ENCODE measurements around the gene KAZN.
A peak's percentile ranks its signal among the peaks of the same experiment; 100 is the strongest.
"Not testable (repeated sequence)": the region's sequence is repeated elsewhere in the genome, so short reads cannot be mapped to it uniquely, and the experiment has no call there.

Gene KAZN

GRCh38 chr1:15135604-15136003, 537.1 kb downstream of the KAZN start:
- DNase-seq; in situ Hi-C loops (cut with HindIII; ENCODE audit: low pct_ligation_motif_present, low pct_unique_long_range_greater_than_20kb, low sequenced_read_pairs): not testable (repeated sequence)

DNA sequence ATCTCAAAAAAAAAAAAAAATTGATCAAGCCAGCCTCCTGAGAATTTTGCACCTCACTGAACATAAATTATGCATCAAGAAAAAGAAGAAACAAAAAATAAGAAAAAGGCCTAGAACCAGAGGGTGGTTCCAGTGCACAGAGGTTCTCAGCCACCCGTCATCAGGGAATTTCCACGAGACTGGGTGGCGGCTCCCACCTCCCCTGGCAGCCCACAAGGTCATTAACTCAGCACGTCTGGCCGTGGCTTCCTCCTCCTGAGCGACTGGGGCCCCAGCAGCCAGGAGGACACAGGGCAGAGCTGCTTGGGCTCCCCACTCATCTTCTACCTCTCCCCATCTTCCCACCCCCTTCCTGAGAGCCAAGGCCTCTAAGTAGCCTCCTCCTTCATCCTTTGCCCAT, 539.3 kb downstream of the KAZN start:
- in situ Hi-C loops (cut with HindIII; ENCODE audit: low pct_ligation_motif_present, low pct_unique_long_range_greater_than_20kb, low sequenced_read_pairs), result no loop called here
- no peak for DNase-seq

- no peak for DNase-seq
- in situ Hi-C loops (cut with HindIII; ENCODE audit: low pct_ligation_motif_present, low pct_unique_long_range_greater_than_20kb, low sequenced_read_pairs), result no loop called here
Measured at GRCh38 chr1:15139654-15140350, 541.3 kb downstream of the KAZN start.

DNA sequence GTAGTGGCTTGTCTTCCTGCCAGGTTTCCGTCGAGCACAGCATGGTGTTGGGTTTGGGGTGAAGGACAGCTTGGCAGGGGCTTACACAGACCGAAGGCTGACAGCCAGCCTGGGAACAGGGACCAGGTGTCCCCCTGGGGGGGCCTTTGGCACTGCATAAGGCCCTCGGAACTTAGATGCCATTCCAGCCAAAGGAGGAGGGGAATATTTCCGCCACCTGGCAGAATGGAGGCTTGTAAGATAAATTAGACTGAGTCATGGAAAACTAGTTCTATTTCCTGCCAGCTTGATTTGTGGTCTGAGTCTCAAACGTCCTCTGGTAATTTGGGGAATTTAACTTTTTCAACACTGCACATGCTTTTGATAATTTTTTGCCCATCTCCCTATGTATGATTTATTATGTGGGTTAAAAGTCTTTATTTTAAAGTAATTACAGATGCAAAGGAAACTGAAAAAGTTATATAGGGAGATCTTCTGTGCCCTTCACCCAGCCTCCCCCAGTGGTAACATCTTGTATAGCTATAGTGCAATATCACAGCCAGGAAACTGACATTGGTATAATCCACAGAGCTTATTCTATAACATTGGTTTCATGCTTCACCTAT, 543.6 kb downstream of the KAZN start:
- no peak for DNase-seq
- in situ Hi-C loops (cut with HindIII; ENCODE audit: low pct_ligation_motif_present, low pct_unique_long_range_greater_than_20kb, low sequenced_read_pairs), result no loop called here

GRCh38 chr1:15145327-15145726, 546.8 kb downstream of the KAZN start:
- DNase-seq, result no peak
- in situ Hi-C loops (cut with HindIII; ENCODE audit: low pct_ligation_motif_present, low pct_unique_long_range_greater_than_20kb, low sequenced_read_pairs), result no loop called here

- in situ Hi-C loops (cut with HindIII; ENCODE audit: low pct_ligation_motif_present, low pct_unique_long_range_greater_than_20kb, low sequenced_read_pairs), result no loop called here
- DNase-seq, result no peak
Measured at GRCh38 chr1:15146142-15146680, 547.7 kb downstream of the KAZN start.

DNA sequence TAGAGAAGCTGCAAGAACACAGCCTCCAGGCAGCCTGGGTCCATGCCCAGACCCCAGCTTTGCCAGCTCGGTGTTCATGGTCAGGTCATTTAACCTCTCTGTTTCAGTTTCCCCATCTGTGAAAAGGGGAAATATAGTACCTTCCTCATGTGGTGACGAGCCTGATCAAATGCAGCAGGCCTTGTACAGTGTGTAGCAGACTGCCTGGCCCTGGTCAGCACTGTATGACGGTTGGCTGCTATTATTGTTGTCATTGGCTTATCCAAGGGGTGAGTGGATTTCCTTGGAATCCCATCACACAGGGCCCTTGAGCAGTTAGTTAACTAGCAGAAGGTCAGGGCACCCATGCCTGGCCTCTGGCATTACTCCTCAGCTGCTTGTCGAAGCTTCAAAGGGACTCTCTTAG, 548.5 kb downstream of the KAZN start:
- in situ Hi-C loops (cut with HindIII; ENCODE audit: low pct_ligation_motif_present, low pct_unique_long_range_greater_than_20kb, low sequenced_read_pairs), result no loop called here
- no peak for DNase-seq

- in situ Hi-C loops (cut with HindIII; ENCODE audit: low pct_ligation_motif_present, low pct_unique_long_range_greater_than_20kb, low sequenced_read_pairs), result no loop called here
- no peak for DNase-seq
Measured at GRCh38 chr1:15148004-15148403, 549.5 kb downstream of the KAZN start.

GRCh38 chr1:15148475-15148874, 550.0 kb downstream of the KAZN start:
- DNase-seq, result no peak
- in situ Hi-C loops (cut with HindIII; ENCODE audit: low pct_ligation_motif_present, low pct_unique_long_range_greater_than_20kb, low sequenced_read_pairs), result no loop called here

GRCh38 chr1:15148941-15149340, 550.5 kb downstream of the KAZN start:
- no peak for DNase-seq
- in situ Hi-C loops (cut with HindIII; ENCODE audit: low pct_ligation_motif_present, low pct_unique_long_range_greater_than_20kb, low sequenced_read_pairs), result no loop called here

GRCh38 chr1:15150376-15150775, 551.9 kb downstream of the KAZN start:
- DNase-seq, result no peak
- in situ Hi-C loops (cut with HindIII; ENCODE audit: low pct_ligation_motif_present, low pct_unique_long_range_greater_than_20kb, low sequenced_read_pairs), result no loop called here

DNA sequence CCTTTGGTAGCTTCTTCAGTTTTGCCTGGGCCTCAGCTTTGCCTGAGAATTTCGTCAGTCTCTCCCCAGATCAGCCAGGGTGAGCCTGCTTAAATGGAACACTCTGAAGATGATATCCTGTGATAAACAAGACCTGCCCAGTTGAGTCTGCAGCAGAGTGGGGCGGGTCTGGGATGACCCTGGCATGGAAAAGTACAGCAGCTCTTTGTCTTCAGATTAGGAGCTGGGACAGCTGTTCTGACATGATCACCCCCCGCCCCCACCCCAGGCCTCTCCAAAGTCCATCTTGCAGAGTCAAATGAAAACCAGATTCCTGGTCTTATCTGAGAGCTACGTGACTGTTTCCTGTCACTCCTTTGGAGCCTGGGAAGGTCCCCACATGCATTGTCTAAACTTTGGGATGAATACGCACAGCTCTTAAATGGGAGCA, 552.9 kb downstream of the KAZN start:
- DNase-seq, result no peak
- in situ Hi-C loops (cut with HindIII; ENCODE audit: low pct_ligation_motif_present, low pct_unique_long_range_greater_than_20kb, low sequenced_read_pairs), result no loop called here

GRCh38 chr1:15151871-15152270, 553.4 kb downstream of the KAZN start:
- in situ Hi-C loops (cut with HindIII; ENCODE audit: low pct_ligation_motif_present, low pct_unique_long_range_greater_than_20kb, low sequenced_read_pairs), result no loop called here
- DNase-seq, result no peak

GRCh38 chr1:15152318-15153183, 554.1 kb downstream of the KAZN start:
- peak; percentile 88 for DNase-seq
- in situ Hi-C loops (cut with HindIII; ENCODE audit: low pct_ligation_motif_present, low pct_unique_long_range_greater_than_20kb, low sequenced_read_pairs), result no loop called here

DNA sequence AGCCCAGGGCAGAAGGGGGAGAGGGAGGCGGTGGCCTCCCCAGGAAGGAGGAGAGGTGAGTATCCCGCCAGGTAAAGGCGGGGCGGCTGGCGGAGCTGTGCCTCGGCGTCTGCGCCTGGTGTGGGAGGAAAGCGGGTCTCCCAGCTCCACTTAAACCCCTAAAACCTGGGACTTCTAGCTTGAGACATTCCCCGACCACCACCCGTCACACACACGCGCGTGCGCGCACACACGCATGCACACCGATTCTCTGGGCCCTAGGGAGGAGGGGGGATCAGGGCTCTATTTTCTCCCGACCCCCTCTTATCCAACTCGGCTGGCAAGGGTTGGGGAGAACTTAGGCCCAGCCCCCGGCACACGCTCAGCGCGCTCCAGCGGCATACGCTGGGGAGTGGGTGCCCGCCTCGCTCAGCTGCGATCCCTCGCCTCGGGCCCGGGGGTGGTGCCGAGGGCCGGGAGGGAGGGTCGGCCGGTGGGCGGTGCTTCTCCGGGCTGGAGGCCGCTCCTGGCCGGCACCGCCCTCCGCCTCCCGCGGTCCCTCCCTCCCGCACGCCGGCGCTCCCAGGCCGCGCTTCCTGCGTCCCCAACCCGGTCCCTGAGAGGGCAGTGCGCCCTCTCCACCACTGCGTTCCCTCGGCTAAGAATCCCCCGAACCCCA, 554.8 kb downstream of the KAZN start, which contains the start of gene TMEM51:
TMEM51 (plus strand) TSS at position 564 of the 658 bp plus-strand sequence. CDS start 61,341 bp downstream, outside the sequence.
- in situ Hi-C loops (cut with HindIII; ENCODE audit: low pct_ligation_motif_present, low pct_unique_long_range_greater_than_20kb, low sequenced_read_pairs), result no loop called here
- DNase-seq, result peak; percentile 82

DNA sequence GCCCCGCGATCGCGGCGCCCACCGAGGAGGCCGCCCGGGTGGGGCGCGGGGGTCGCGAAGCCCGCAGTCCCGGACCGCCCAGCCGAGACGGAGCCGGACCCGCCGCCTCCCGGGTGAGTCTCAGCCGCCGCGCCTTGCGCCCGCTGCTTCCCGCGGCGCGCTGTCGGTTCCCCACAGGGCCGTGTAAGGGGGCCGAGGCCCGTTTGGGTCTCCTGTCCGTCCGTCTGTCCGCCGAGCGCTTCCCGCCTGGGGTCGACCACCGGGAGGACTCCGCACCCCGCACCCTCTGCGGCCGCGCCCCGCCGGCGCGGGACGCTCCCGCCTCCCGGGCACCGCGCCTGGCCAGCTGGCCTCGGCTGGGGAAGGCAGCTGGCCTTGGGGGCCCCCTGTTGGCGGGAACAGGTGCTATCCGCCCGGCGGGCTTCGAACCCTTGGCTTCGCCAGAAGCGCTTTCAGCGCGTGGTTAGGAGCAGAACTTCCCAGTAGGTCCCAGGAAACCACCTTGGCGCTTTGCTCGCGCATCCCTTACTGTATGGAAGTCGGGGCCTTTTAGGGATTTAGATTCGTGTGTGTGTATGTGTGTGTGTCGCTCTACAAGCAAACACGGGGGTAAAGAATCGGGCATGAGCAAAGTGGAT, 555.5 kb downstream of the KAZN start:
- peak; percentile 73 for DNase-seq
- in situ Hi-C loops (cut with HindIII; ENCODE audit: low pct_ligation_motif_present, low pct_unique_long_range_greater_than_20kb, low sequenced_read_pairs), result no loop called here

- in situ Hi-C loops (cut with HindIII; ENCODE audit: low pct_ligation_motif_present, low pct_unique_long_range_greater_than_20kb, low sequenced_read_pairs), result no loop called here
- peak; percentile 58 for DNase-seq
Measured at GRCh38 chr1:15154480-15155036, 556.1 kb downstream of the KAZN start.

GRCh38 chr1:15155191-15155590, 556.7 kb downstream of the KAZN start:
- in situ Hi-C loops (cut with HindIII; ENCODE audit: low pct_ligation_motif_present, low pct_unique_long_range_greater_than_20kb, low sequenced_read_pairs), result no loop called here
- no peak for DNase-seq
